Endothelial cell of umbilical vein (primary cell): ENCODE results near the gene VSIG10L2. TPM values are rescaled to one million over a fixed set of nuclear protein-coding genes. Genes with fewer than 3 reads are reported as not detected.

Source experiments
- BruUV-seq: library from RNA; stranded (reverse); fragments of 400-500 nt; replicated peaks from 2 replicates; lab custom pipeline; 2021; lab: Mats Ljungman, UMichigan
- CTCF ChIA-PET: fragments of 300-600, 350-600 bp; sonication (Branson Sonifier 250); formaldehyde crosslinking; loops from one replicate; lab custom pipeline; 2021; ENCODE audit warnings: antibody characterized with exemption, inconsistent platforms; lab: Charles Lee
- POLR2A ChIA-PET: fragments of 300-600, 350-600 bp; sonication (Branson Sonifier 250); formaldehyde crosslinking; loops from one replicate; lab custom pipeline; 2021; ENCODE audit warnings: antibody characterized with exemption, inconsistent platforms; lab: Charles Lee
- DNase-seq: peaks from one replicate; pipeline ENCODE4 v3.0.0-alpha.2; 2011; ENCODE audit warnings: low read depth, low spot score
- FAIRE-seq: peaks from 2 replicates; lab custom pipeline; 2011; peaks lifted over from hg19 to GRCh38; lab: Jason Lieb, UNC
- H2AFZ ChIP-seq: 2 replicates; pipeline ENCODE4 v1.6.0; 2012; ENCODE audit warnings: low read depth, low read length, control low read depth, inconsistent platforms
- H3K27ac ChIP-seq: 2 replicates; pipeline ENCODE4 v1.5.1; 2011; ENCODE audit warnings: low read depth, mild to moderate bottlenecking, control low read depth, low read length, moderate library complexity; ENCODE audit not compliant: insufficient read depth
- H3K27me3 ChIP-seq, 2 experiments: 2 replicates each; pipeline versions ENCODE4 v1.6.0 to v1.6.1; 2011; ENCODE audit warnings: low read length in 2 of 2, mixed read lengths in 1 of 2; ENCODE audit not compliant: control insufficient read depth in 2 of 2, insufficient read depth in 2 of 2
- H3K36me3 ChIP-seq, 2 experiments: 2 replicates in 1 of 2; 3 replicates in 1 of 2; pipeline ENCODE4 v1.5.1; 2011; ENCODE audit warnings: low read length in 2 of 2, mild to moderate bottlenecking in 1 of 2, moderate library complexity in 1 of 2; ENCODE audit not compliant: control insufficient read depth in 2 of 2, insufficient read depth in 2 of 2; ENCODE audit errors: extremely low read depth in 1 of 2
- H3K4me1 ChIP-seq: 3 replicates; pipeline ENCODE4 v1.5.1; 2011; ENCODE audit warnings: mild to moderate bottlenecking, low read length; ENCODE audit not compliant: control insufficient read depth, insufficient read depth; ENCODE audit errors: extremely low read depth
- H3K4me2 ChIP-seq: 2 replicates; pipeline ENCODE4 v1.6.1; 2011; ENCODE audit warnings: low read length, control low read depth, mixed read lengths; ENCODE audit not compliant: insufficient read depth
- H3K4me3 ChIP-seq, 3 experiments: fragments of 200-600 bp in 1 of 3; sonication (generic), shearing (Covaris generic) in 1 of 3; replicated peaks in 1 of 3; 2 replicates each; pipeline ENCODE4 v1.5.1; 2011 to 2016; ENCODE audit warnings: control low read depth in 3 of 3, low read length in 3 of 3, mild to moderate bottlenecking in 2 of 3, inconsistent platforms in 1 of 3, low read depth in 1 of 3, moderate library complexity in 1 of 3; ENCODE audit not compliant: insufficient read depth in 1 of 3
- H3K79me2 ChIP-seq: 2 replicates; pipeline ENCODE4 v1.6.0; 2012; ENCODE audit warnings: low read length, inconsistent platforms; ENCODE audit not compliant: control insufficient read depth, insufficient read depth
- H3K9ac ChIP-seq: replicated peaks from 2 replicates; pipeline ENCODE3; 2011; ENCODE audit warnings: low read length, control low read depth; ENCODE audit not compliant: insufficient read depth; ENCODE audit errors: extremely low read depth
- H3K9me1 ChIP-seq: replicated peaks from 3 replicates; pipeline ENCODE4 v1.6.0; 2011; ENCODE audit warnings: mild to moderate bottlenecking, low read length; ENCODE audit not compliant: control insufficient read depth, insufficient read depth; ENCODE audit errors: extremely low read depth
- H3K9me3 ChIP-seq: replicated peaks from 2 replicates; pipeline ENCODE4 v1.5.1; 2012; ENCODE audit warnings: low read length, inconsistent platforms; ENCODE audit not compliant: control insufficient read depth, insufficient read depth
- H4K20me1 ChIP-seq: replicated peaks from 2 replicates; pipeline ENCODE3; 2011; ENCODE audit warnings: mild to moderate bottlenecking, low read length; ENCODE audit not compliant: control insufficient read depth, insufficient read depth; ENCODE audit errors: extremely low read depth
- EZH2 ChIP-seq: IDR thresholded peaks from 2 replicates; pipeline ENCODE4 v1.6.1; 2012; ENCODE audit warnings: borderline replicate concordance, low read depth, mild to moderate bottlenecking, moderate library complexity, low read length, inconsistent platforms; ENCODE audit not compliant: severe bottlenecking
- FOS ChIP-seq: IDR thresholded peaks from 2 replicates; pipeline ENCODE4 v1.6.1; 2011; ENCODE audit warnings: mild to moderate bottlenecking, low read length, moderate library complexity, borderline replicate concordance; ENCODE audit not compliant: insufficient read depth
- GATA2 ChIP-seq: IDR thresholded peaks from 2 replicates; pipeline ENCODE4 v1.7.0; 2011; ENCODE audit warnings: low read depth, mild to moderate bottlenecking, moderate library complexity, mixed read lengths, low read length; ENCODE audit not compliant: insufficient read length, insufficient read depth
- JUN ChIP-seq: IDR thresholded peaks from 2 replicates; pipeline ENCODE4 v1.6.1; 2011; ENCODE audit warnings: borderline replicate concordance, low read depth; ENCODE audit not compliant: insufficient read length, insufficient read depth
- MYC ChIP-seq: IDR thresholded peaks from one replicate; pipeline ENCODE4 v1.6.1; 2011; ENCODE audit warnings: mild to moderate bottlenecking, low read depth, low read length
- POLR2A ChIP-seq: IDR thresholded peaks from 2 replicates; pipeline ENCODE4 v1.6.1; 2012; ENCODE audit warnings: low read depth, mild to moderate bottlenecking, control low read depth, low read length
- POLR2AphosphoS5 ChIP-seq: IDR thresholded peaks from 2 replicates; pipeline ENCODE4 v1.6.1; 2012; ENCODE audit warnings: low read depth, mild to moderate bottlenecking, control low read depth, low read length, moderate library complexity; ENCODE audit not compliant: insufficient read depth
- dilution Hi-C: fragments of 300-500 bp; cut with MboI; formaldehyde crosslinking; loops from one replicate; pipeline ENCODE4 v1.15.0; 2019; ENCODE audit warnings: low sequenced_read_pairs; ENCODE audit not compliant: extremely low pct_ligation_motif_present
- intact Hi-C: fragments of 100-400 bp; cut with micrococcal nuclease; formaldehyde crosslinking; loops from one replicate; pipeline ENCODE4 v1.10.0; 2022
- polyA plus RNA-seq, 4 experiments: library from polyadenylated mRNA; depleted of rRNA in 3 of 4; stranded (reverse) in 3 of 4; unstranded in 1 of 4; fragments of >200 nt; gene quantifications; 2 replicates each; pipeline versions ENCODE4 v1.2.1 to v1.2.3, GENCODE V29; 2011 to 2012; ENCODE audit warnings: missing spikeins in 1 of 4
- total RNA-seq: library from RNA; stranded (reverse); gene quantifications from 2 replicates; pipeline ENCODE4 v1.2.3, GENCODE V29; 2021
- TF ChIP-seq, protein P1 (sequence below): IDR thresholded peaks from 2 replicates; pipeline ENCODE4 v1.6.1; 2011; ENCODE audit not compliant: insufficient read depth, insufficient read length
- TF ChIP-seq, protein P2 (sequence below), 2 donors: IDR thresholded peaks; 1 replicate in 1 of 2; 2 replicates in 1 of 2; pipeline ENCODE4 v1.5.1; 2011; ENCODE audit warnings: low read length in 2 of 2, mild to moderate bottlenecking in 2 of 2, moderate library complexity in 2 of 2, control low read depth in 1 of 2, inconsistent platforms in 1 of 2, low read depth in 1 of 2; ENCODE audit not compliant: insufficient read depth in 1 of 2; ENCODE audit errors: extremely low read depth in 1 of 2

Gene VSIG10L2
- total and polyA plus RNA-seq, 2 donors (not counting 3 experiments of a cell fraction or from before 2014, with no cell fraction given) = not detected

DNA sequence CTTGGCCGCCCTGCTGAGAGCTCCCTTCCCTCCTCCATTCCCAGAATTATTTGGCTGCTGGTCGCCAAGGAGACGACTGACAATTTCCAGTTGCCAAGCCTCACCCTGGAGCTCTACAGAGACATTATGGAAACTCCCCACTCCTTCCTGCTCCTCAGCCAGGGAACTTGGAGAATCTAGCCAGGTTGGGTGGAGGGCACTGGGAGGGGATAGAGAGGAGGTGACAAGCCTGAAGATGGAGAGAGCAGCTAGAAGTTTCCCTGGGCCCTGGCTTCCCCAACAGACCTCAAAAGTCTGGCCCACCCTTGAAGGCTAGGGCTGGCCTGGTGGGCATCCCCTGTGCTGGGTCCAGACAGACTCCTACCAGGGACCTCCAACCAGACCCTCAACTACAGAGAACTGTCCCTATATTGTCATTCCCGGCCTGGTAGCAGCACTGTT lies 6.7 kb upstream of the VSIG10L2 start:
- Histone ChIP-seq H3K79me2 (no peaks in the 10 kb centered on the region), H3K4me3 (no peak overlapping the region), H3K4me2 (no peak overlapping the region), H3K27me3 (no peaks in the 10 kb centered on the region), H3K9me3 (no peaks in the 10 kb centered on the region), H2AFZ (no peak overlapping the region), H3K9ac (no peak overlapping the region), H3K9me1 (no peaks in the 10 kb centered on the region), H3K36me3 (no peaks in the 10 kb centered on the region), H3K27ac (no peak overlapping the region), H4K20me1 (no peaks in the 10 kb centered on the region), H3K4me1 (no peaks in the 10 kb centered on the region)
- TF ChIP-seq JUN (no peak), FOS (no peak), EZH2 (no peak), POLR2AphosphoS5 (no peak), GATA2 (no peak), POLR2A (no peak), MYC (no peak)
- TF ChIP-seq, protein P1, sequence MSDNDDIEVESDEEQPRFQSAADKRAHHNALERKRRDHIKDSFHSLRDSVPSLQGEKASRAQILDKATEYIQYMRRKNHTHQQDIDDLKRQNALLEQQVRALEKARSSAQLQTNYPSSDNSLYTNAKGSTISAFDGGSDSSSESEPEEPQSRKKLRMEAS = no peak
- TF ChIP-seq, protein P2, sequence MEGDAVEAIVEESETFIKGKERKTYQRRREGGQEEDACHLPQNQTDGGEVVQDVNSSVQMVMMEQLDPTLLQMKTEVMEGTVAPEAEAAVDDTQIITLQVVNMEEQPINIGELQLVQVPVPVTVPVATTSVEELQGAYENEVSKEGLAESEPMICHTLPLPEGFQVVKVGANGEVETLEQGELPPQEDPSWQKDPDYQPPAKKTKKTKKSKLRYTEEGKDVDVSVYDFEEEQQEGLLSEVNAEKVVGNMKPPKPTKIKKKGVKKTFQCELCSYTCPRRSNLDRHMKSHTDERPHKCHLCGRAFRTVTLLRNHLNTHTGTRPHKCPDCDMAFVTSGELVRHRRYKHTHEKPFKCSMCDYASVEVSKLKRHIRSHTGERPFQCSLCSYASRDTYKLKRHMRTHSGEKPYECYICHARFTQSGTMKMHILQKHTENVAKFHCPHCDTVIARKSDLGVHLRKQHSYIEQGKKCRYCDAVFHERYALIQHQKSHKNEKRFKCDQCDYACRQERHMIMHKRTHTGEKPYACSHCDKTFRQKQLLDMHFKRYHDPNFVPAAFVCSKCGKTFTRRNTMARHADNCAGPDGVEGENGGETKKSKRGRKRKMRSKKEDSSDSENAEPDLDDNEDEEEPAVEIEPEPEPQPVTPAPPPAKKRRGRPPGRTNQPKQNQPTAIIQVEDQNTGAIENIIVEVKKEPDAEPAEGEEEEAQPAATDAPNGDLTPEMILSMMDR (IDR thresholded peaks at IDR 0.05; ENCODE audit: extremely low read depth in 1 of 2, insufficient read depth in 1 of 2, low read depth in 1 of 2, low read length in 2 of 2) = no peak
- CTCF ChIA-PET = interaction anchor here (10.5 kb wide), 1 partner anchor 254 kb away, joined by 147 read pairs; no protein-coding TSS in a partner anchor
- dilution Hi-C loops (no loop called here), intact Hi-C loops (no loop called here)
- POLR2A ChIA-PET = no interaction called here
- BruUV-seq = no TSS peak
- DNase-seq (no peak), FAIRE-seq (no peak)
